HUES6 (cell line): ENCODE data around the gene ZBTB11.
A peak's percentile ranks its signal among the peaks of the same experiment; 100 is the strongest.

ENCODE experiments used
- H3K27ac ChIP-seq: 2 replicates; pipeline ENCODE4 v1.7.0; 2013; ENCODE audit warnings: low read depth, mild to moderate bottlenecking, low read length, inconsistent platforms
- H3K27me3 ChIP-seq: 2 replicates; pipeline ENCODE4 v1.6.1; 2013; ENCODE audit warnings: low read length; ENCODE audit not compliant: control insufficient read depth, insufficient read depth
- H3K36me3 ChIP-seq: 2 replicates; pipeline ENCODE4 v1.6.1; 2013; ENCODE audit warnings: low read length; ENCODE audit not compliant: control insufficient read depth, insufficient read depth
- H3K4me1 ChIP-seq: 2 replicates; pipeline ENCODE4 v1.6.1; 2013; ENCODE audit warnings: low read length; ENCODE audit not compliant: control insufficient read depth, insufficient read depth
- H3K4me3 ChIP-seq: 2 replicates; pipeline ENCODE4 v1.5.1; 2013; ENCODE audit warnings: low read depth, low read length
- H3K9ac ChIP-seq: one replicate; pipeline ENCODE4 v1.6.1; 2013; ENCODE audit warnings: mild to moderate bottlenecking, low read length
- H3K9me3 ChIP-seq: 2 replicates; pipeline ENCODE4 v1.6.1; 2013; ENCODE audit warnings: low read depth, low read length; ENCODE audit not compliant: control insufficient read depth, insufficient read depth

ZBTB11 gene

GRCh38 chr3:101676765-101677435, at the start of gene ZBTB11:
TSS of gene ZBTB11 (minus strand) at chr3:101677132. CDS start at chr3:101676914, 218 bp downstream.
- H3K4me1 ChIP-seq, result peaks cover 7% of the 10 kb centered on the region; the same call in 1 of the 2 replicates
- no peaks in the 10 kb centered on the region for H3K9me3 ChIP-seq
- H3K36me3 ChIP-seq, result peaks cover 21% of the 10 kb centered on the region
- H3K27me3 ChIP-seq, result no peaks in the 10 kb centered on the region
- H3K9ac ChIP-seq, result peak within 1 kb of the TSS; percentile 95
- H3K4me3 ChIP-seq, result peak within 1 kb of the TSS; percentile 99
- H3K27ac ChIP-seq, result peak within 1 kb of the TSS; percentile 66

GRCh38 chr3:101725890-101726275, 49.0 kb upstream of the ZBTB11 start:
- peaks cover 35% of the 10 kb centered on the region for H3K36me3 ChIP-seq
- H3K9ac ChIP-seq, result no peak overlapping the region
- no peak overlapping the region for H3K27ac ChIP-seq

GRCh38 chr3:101725194-101725889, 48.4 kb upstream of the ZBTB11 start:
- H3K9me3 ChIP-seq, result no peaks in the 10 kb centered on the region
- H3K4me1 ChIP-seq, result peaks cover 13% of the 10 kb centered on the region; the same call in 1 of the 2 replicates
- no peaks in the 10 kb centered on the region for H3K27me3 ChIP-seq
- H3K9ac ChIP-seq, result peak overlapping the region; percentile 60
- peak overlapping the region; percentile 88 for H3K4me3 ChIP-seq
- no peak overlapping the region for H3K27ac ChIP-seq
- peaks cover 31% of the 10 kb centered on the region for H3K36me3 ChIP-seq

More at GRCh38 chr3:101725890-101726275, 49.0 kb upstream of the ZBTB11 start:
- Histone ChIP-seq H3K9me3 (no peaks in the 10 kb centered on the region), H3K4me1 (peaks cover 11% of the 10 kb centered on the region; the same call in 1 of the 2 replicates), H3K4me3 (peak overlapping the region; percentile 88), H3K27me3 (no peaks in the 10 kb centered on the region)

- H3K9ac ChIP-seq, result peak within 1 kb of the TSS; percentile 60
- H3K27ac ChIP-seq, result no peak within 1 kb of the TSS
- H3K4me3 ChIP-seq, result peak within 1 kb of the TSS; percentile 88
- peaks cover 13% of the 10 kb centered on the region; the same call in 1 of the 2 replicates for H3K4me1 ChIP-seq
- no peaks in the 10 kb centered on the region for H3K27me3 ChIP-seq
- peaks cover 26% of the 10 kb centered on the region for H3K36me3 ChIP-seq
- no peaks in the 10 kb centered on the region for H3K9me3 ChIP-seq
Observed at GRCh38 chr3:101724329-101725193, 47.6 kb upstream of the ZBTB11 start, which contains the start of gene CEP97. TSS of gene CEP97 (plus strand) at chr3:101724614. CDS start at chr3:101724677, 63 bp downstream.

GRCh38 chr3:101722394-101723173, 45.7 kb upstream of the ZBTB11 start:
- Histone ChIP-seq H3K4me3 (no peak overlapping the region), H3K9ac (no peak overlapping the region), H3K4me1 (peaks cover 13% of the 10 kb centered on the region; the same call in 1 of the 2 replicates), H3K36me3 (peaks cover 7% of the 10 kb centered on the region), H3K27me3 (no peaks in the 10 kb centered on the region), H3K27ac (no peak overlapping the region), H3K9me3 (no peaks in the 10 kb centered on the region)

GRCh38 chr3:101720851-101721840, 44.2 kb upstream of the ZBTB11 start:
- Histone ChIP-seq H3K36me3 (no peaks in the 10 kb centered on the region), H3K4me3 (no peak overlapping the region), H3K9me3 (no peaks in the 10 kb centered on the region), H3K9ac (peak overlapping the region; percentile 17), H3K27me3 (no peaks in the 10 kb centered on the region), H3K27ac (peak overlapping the region; percentile 51; the same call in 1 of the 2 replicates), H3K4me1 (peaks cover 13% of the 10 kb centered on the region; the same call in 1 of the 2 replicates)

GRCh38 chr3:101719604-101720185, 42.8 kb upstream of the ZBTB11 start:
- Histone ChIP-seq H3K9ac (no peak overlapping the region), H3K27ac (no peak overlapping the region), H3K4me1 (peaks cover 9% of the 10 kb centered on the region; the same call in 1 of the 2 replicates), H3K9me3 (no peaks in the 10 kb centered on the region), H3K36me3 (no peaks in the 10 kb centered on the region), H3K4me3 (no peak overlapping the region), H3K27me3 (no peaks in the 10 kb centered on the region)

GRCh38 chr3:101718455-101718854, 41.5 kb upstream of the ZBTB11 start:
- H3K27ac ChIP-seq, result no peak overlapping the region
- peaks cover 5% of the 10 kb centered on the region; the same call in 1 of the 2 replicates for H3K9me3 ChIP-seq
- H3K27me3 ChIP-seq, result no peaks in the 10 kb centered on the region
- H3K4me1 ChIP-seq, result peaks cover 9% of the 10 kb centered on the region; the same call in 1 of the 2 replicates
- no peaks in the 10 kb centered on the region for H3K36me3 ChIP-seq
- H3K4me3 ChIP-seq, result no peak overlapping the region
- no peak overlapping the region for H3K9ac ChIP-seq

GRCh38 chr3:101709126-101709525, 32.2 kb upstream of the ZBTB11 start:
- Histone ChIP-seq H3K4me1 (no peaks in the 10 kb centered on the region), H3K27me3 (no peaks in the 10 kb centered on the region), H3K9me3 (peaks cover 22% of the 10 kb centered on the region), H3K9ac (no peak overlapping the region), H3K27ac (no peak overlapping the region), H3K36me3 (no peaks in the 10 kb centered on the region), H3K4me3 (no peak overlapping the region)
